ENCODE data around the gene GPR119. TPM values are rescaled to one million over a fixed set of nuclear protein-coding genes. Genes with fewer than 3 reads are reported as not detected.
"Not testable (repeated sequence)": the region's sequence is repeated elsewhere in the genome, so short reads cannot be mapped to it uniquely, and the experiment has no call there.

GPR119 gene
- total RNA-seq, 1 donor from 2014 or later, result not detected

- peak; percentile 41 for DNase-seq
These were observed 45.9 kb downstream of the GPR119 start, which contains the start of gene SLC25A14 for GRCh38 chrX:130339408-130340222. SLC25A14 (plus strand) TSS chrX:130339919; CDS start chrX:130340279, 360 bp downstream.

GRCh38 chrX:130338869-130339268 lies 46.6 kb downstream of the GPR119 start:
- DNase-seq, result not testable (repeated sequence)

GRCh38 chrX:130336531-130336930 lies 48.9 kb downstream of the GPR119 start:
- DNase-seq, result no peak

Other genes with a start within 250 kb of the GPR119 start
- gene AIFM1, start 219.8 kb downstream of the GPR119 start, total RNA-seq, result 8.6 TPM
- gene RAB33A, start 213.7 kb downstream of the GPR119 start, total RNA-seq, result 36.5 TPM
- gene ZNF280C, start 116.8 kb downstream of the GPR119 start, total RNA-seq, result 13.9 TPM
- gene SLC25A14, start 45.8 kb downstream of the GPR119 start, total RNA-seq, result 20.0 TPM
- 28.2 TPM for gene RBMX2, start 16.3 kb upstream of the GPR119 start, total RNA-seq